ENCODE measurements around the gene SLC7A4.

- TF ChIP-seq CTCF (IDR thresholded peaks at IDR 0.05), result no peak
- no peak for TF ChIP-seq ZFX (IDR thresholded peaks at IDR 0.05; ENCODE audit: borderline replicate concordance)
Observed at GRCh38 chr22:21032868-21033688, 717 bp upstream of the SLC7A4 start.
